WTC11 (cell line): ENCODE measurements around the gene SLC25A41. TPM values are rescaled to one million over a fixed set of nuclear protein-coding genes. Genes with fewer than 3 reads are reported as not detected.

ENCODE experiments used
- ATAC-seq: fragments of 200-7000 bp; cut with Tn5 transposase; 2 replicates; pipeline ENCODE4 v1.10.0; 2021; ENCODE audit warnings: mild to moderate bottlenecking, moderate library complexity
- CTCF ChIA-PET: fragments of 300-600 bp; sonication (Branson Sonifier 250); formaldehyde crosslinking; loops from one replicate; lab custom pipeline; 2021; ENCODE audit warnings: antibody characterized with exemption; lab: Charles Lee
- POLR2A ChIA-PET: fragments of 350-600 bp; sonication (Branson Sonifier 250); formaldehyde crosslinking; loops from one replicate; lab custom pipeline; 2021; ENCODE audit warnings: antibody characterized with exemption; lab: Charles Lee
- DNase-seq: peaks from one replicate; pipeline ENCODE4 v3.0.0; 2021; ENCODE audit warnings: low spot score
- H3K27ac Mint-ChIP-seq: 2 replicates; pipeline ENCODE4 v1.8.0; 2021; ENCODE audit warnings: mixed read lengths
- H3K27me3 Mint-ChIP-seq: 2 replicates; pipeline ENCODE4 v1.8.0; 2021; ENCODE audit warnings: low read depth, mild to moderate bottlenecking, moderate library complexity, mixed read lengths
- H3K36me3 Mint-ChIP-seq: 2 replicates; pipeline ENCODE4 v1.8.0; 2021; ENCODE audit warnings: mixed read lengths
- H3K4me1 Mint-ChIP-seq: 2 replicates; pipeline ENCODE4 v1.8.0; 2022; ENCODE audit warnings: mixed read lengths
- H3K4me3 Mint-ChIP-seq: 2 replicates; pipeline ENCODE4 v1.8.0; 2021; ENCODE audit warnings: mild to moderate bottlenecking, moderate library complexity, mixed read lengths
- H3K9me3 Mint-ChIP-seq: 2 replicates; pipeline ENCODE4 v1.8.0; 2021; ENCODE audit warnings: mixed read lengths
- AR ChIP-seq: fragments of 250-450 bp; sonication (Bioruptor Pico); IDR thresholded peaks from 2 replicates; pipeline ENCODE4 v1.9.0; 2021; ENCODE audit warnings: mild to moderate bottlenecking
- E2F5 ChIP-seq: sonication (generic); formaldehyde crosslinking; IDR thresholded peaks from 2 replicates; pipeline ENCODE4 v1.8.1; 2022; ENCODE audit warnings: mild to moderate bottlenecking, moderate library complexity, missing genetic modification reagents
- ETV6 ChIP-seq: sonication (generic); formaldehyde crosslinking; IDR thresholded peaks from 2 replicates; pipeline ENCODE4 v1.8.1; 2022; ENCODE audit warnings: mild to moderate bottlenecking, missing genetic modification reagents
- GABPB1 ChIP-seq: sonication (generic); formaldehyde crosslinking; IDR thresholded peaks from 2 replicates; pipeline ENCODE4 v1.8.1; 2023; ENCODE audit warnings: mild to moderate bottlenecking, missing genetic modification reagents
- IRF2 ChIP-seq: sonication (generic); formaldehyde crosslinking; IDR thresholded peaks from 2 replicates; pipeline ENCODE4 v1.8.0; 2022; ENCODE audit warnings: low read depth, missing genetic modification reagents, borderline replicate concordance
- JAZF1 ChIP-seq: fragments of 250-450 bp; sonication (Bioruptor Pico); IDR thresholded peaks from 2 replicates; pipeline ENCODE4 v1.9.0; 2021; ENCODE audit warnings: moderate library complexity, mild to moderate bottlenecking, inconsistent platforms
- MXD4 ChIP-seq: fragments of 250-450 bp; sonication (Bioruptor Pico); IDR thresholded peaks from 2 replicates; pipeline ENCODE4 v1.8.0; 2021; ENCODE audit warnings: mild to moderate bottlenecking, moderate library complexity, borderline replicate concordance
- NR1H2 ChIP-seq: sonication (generic); formaldehyde crosslinking; IDR thresholded peaks from 2 replicates; pipeline ENCODE4 v1.9.0; 2021; ENCODE audit warnings: mild to moderate bottlenecking, moderate library complexity, missing genetic modification reagents
- NR2C2 ChIP-seq: sonication (generic); formaldehyde crosslinking; IDR thresholded peaks from 2 replicates; pipeline ENCODE4 v1.8.0; 2022; ENCODE audit warnings: mild to moderate bottlenecking, missing genetic modification reagents
- SOX15 ChIP-seq: fragments of 250-450 bp; sonication (Bioruptor Pico); IDR thresholded peaks from 2 replicates; pipeline ENCODE4 v1.9.0; 2021; ENCODE audit warnings: mild to moderate bottlenecking
- TP53 ChIP-seq: sonication (generic); formaldehyde crosslinking; IDR thresholded peaks from 2 replicates; pipeline ENCODE4 v1.8.1; 2023; ENCODE audit warnings: mild to moderate bottlenecking, missing genetic modification reagents
- ZNF396 ChIP-seq: fragments of 250-450 bp; sonication (Bioruptor Pico); IDR thresholded peaks from 2 replicates; pipeline ENCODE4 v1.8.0; 2021; ENCODE audit warnings: mild to moderate bottlenecking, moderate library complexity, borderline replicate concordance
- ZNF671 ChIP-seq: fragments of 250-450 bp; sonication (Bioruptor Pico); IDR thresholded peaks from 2 replicates; pipeline ENCODE4 v1.8.0; 2021; ENCODE audit warnings: mild to moderate bottlenecking
- microRNA-seq: library from miRNA; unstranded; fragments of <30 nt; microRNA quantifications from one replicate; pipeline ENCODE4 v1.2.0, GENCODE V29; 2022; ENCODE audit warnings: borderline number of aligned reads
- total RNA-seq: library from RNA; stranded (reverse); gene quantifications from 3 replicates; pipeline ENCODE4 v1.2.3, GENCODE V29; 2021
- TF ChIP-seq, protein P1 (sequence below): sonication (generic); formaldehyde crosslinking; IDR thresholded peaks from 2 replicates; pipeline ENCODE4 v1.8.0; 2023; ENCODE audit warnings: mild to moderate bottlenecking, missing genetic modification reagents

SLC25A41 gene
- total RNA-seq, 1 experiment from 2014 or later = 0.35 TPM

DNA sequence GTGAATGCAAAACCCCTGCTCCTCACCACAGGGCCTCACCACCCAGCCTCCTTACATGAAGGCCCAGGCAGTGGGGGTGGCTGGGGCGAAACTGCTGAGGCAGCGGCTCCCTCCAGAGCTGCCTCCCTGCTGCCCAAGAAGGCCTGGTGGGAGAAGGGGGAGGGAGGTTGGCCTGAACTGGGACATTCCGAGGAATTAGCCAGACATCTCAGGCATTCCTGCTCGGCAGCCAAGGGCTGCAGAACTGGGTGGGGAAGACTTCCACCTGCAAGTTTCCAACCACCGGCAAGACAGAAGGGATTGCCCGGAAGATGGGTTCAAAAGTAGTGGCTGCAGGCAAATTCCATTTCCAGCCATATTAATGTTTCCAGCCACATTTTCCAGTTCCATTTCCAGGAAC is 55.5 kb downstream of the SLC25A41 start:
- no peak overlapping the region for H3K4me3 Mint-ChIP-seq

DNA sequence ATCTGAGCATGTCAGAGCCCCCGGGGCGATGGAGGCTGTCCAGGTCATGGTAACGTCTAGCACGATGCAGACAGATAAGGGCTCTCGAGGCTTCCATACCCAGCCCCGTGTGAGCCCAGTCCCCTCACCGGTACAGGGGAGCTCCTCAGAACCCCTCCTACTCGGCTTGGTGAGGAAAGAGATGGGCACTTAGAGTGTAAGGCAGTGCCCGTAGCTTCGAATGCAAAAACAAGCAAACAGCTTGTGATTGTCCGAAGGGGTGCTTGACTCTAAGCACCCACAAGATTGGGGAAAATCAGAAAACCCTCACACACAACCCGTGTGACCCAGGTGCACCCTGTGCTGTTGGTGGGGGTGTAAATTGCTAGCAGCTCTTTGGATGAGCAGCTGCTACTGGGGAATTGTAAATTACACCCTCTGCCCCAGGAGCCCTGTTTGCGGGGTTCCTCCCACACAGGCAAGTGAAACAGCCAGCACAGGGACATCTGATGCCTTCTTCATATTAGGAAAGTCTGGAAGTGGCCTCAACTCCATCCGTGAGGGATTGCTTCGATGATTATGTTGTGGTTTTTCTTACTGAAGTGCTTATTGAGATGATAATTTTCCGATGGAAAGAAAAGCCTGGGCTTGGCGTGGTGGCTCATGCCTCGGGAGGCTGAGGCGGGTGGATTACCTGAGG is 56.9 kb downstream of the SLC25A41 start:
- Mint-ChIP-seq H3K36me3 (peaks cover 26% of the 10 kb centered on the region), H3K4me1 (peaks cover 17% of the 10 kb centered on the region), H3K27me3 (no peaks in the 10 kb centered on the region), H3K4me3 (no peak overlapping the region), H3K9me3 (peaks cover 5% of the 10 kb centered on the region; the same call in 1 of the 2 replicates), H3K27ac (0 out of 2 replicates have a peak overlapping the region, but pooled peaks have one; percentile 27)
- CTCF ChIA-PET = no interaction called here
- POLR2A ChIA-PET = interaction anchor here (1.6 kb wide), 1 partner anchor 17 kb away, joined by 4 read pairs; the partner anchor contains the start of gene GTF2F1
- no peak for ATAC-seq
- DNase-seq = no peak
- TF ChIP-seq E2F5 (CRISPR knock-in tag) = no peak
- no peak for TF ChIP-seq SOX15 (CRISPR knock-in tag)
- TF ChIP-seq, protein P1, sequence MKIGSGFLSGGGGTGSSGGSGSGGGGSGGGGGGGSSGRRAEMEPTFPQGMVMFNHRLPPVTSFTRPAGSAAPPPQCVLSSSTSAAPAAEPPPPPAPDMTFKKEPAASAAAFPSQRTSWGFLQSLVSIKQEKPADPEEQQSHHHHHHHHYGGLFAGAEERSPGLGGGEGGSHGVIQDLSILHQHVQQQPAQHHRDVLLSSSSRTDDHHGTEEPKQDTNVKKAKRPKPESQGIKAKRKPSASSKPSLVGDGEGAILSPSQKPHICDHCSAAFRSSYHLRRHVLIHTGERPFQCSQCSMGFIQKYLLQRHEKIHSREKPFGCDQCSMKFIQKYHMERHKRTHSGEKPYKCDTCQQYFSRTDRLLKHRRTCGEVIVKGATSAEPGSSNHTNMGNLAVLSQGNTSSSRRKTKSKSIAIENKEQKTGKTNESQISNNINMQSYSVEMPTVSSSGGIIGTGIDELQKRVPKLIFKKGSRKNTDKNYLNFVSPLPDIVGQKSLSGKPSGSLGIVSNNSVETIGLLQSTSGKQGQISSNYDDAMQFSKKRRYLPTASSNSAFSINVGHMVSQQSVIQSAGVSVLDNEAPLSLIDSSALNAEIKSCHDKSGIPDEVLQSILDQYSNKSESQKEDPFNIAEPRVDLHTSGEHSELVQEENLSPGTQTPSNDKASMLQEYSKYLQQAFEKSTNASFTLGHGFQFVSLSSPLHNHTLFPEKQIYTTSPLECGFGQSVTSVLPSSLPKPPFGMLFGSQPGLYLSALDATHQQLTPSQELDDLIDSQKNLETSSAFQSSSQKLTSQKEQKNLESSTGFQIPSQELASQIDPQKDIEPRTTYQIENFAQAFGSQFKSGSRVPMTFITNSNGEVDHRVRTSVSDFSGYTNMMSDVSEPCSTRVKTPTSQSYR (CRISPR knock-in tag) = no peak
- TF ChIP-seq MXD4 (CRISPR knock-in tag) = no peak
- TF ChIP-seq NR2C2 (CRISPR knock-in tag) = no peak
- no peak for TF ChIP-seq ZNF396 (CRISPR knock-in tag)
- TF ChIP-seq TP53 (CRISPR knock-in tag) = no peak
- no peak for TF ChIP-seq IRF2
- TF ChIP-seq JAZF1 (CRISPR knock-in tag) = no peak
- TF ChIP-seq NR1H2 = no peak
- TF ChIP-seq AR = no peak
- TF ChIP-seq GABPB1 = no peak

More for the DNA sequence above, 55.5 kb downstream of the SLC25A41 start:
- ATAC-seq = no peak
- no peak overlapping the region for H3K27ac Mint-ChIP-seq
- POLR2A ChIA-PET = interaction anchor here (0.6 to 1.6 kb wide), 4 partner anchors 15 to 132 kb away, joined by 3 to 4 read pairs (median 4); partner anchors contain the start of gene GTF2F1
- H3K36me3 Mint-ChIP-seq = peaks cover 32% of the 10 kb centered on the region
- peaks cover 13% of the 10 kb centered on the region for H3K4me1 Mint-ChIP-seq
- CTCF ChIA-PET = interaction anchor here (0.7 kb wide), 1 partner anchor 37 kb away, joined by 3 read pairs; no protein-coding TSS in a partner anchor
- no peak for DNase-seq
- TF ChIP-seq ETV6 (CRISPR knock-in tag) (no peak), ZNF671 (CRISPR knock-in tag) (no peak)
- TF ChIP-seq, all 79 proteins: peak for 0
- no peaks in the 10 kb centered on the region for H3K27me3 Mint-ChIP-seq
- H3K9me3 Mint-ChIP-seq = peaks cover 5% of the 10 kb centered on the region; the same call in 1 of the 2 replicates

Small RNAs within 50 kb of the gene (microRNA-seq; reads per million reads assigned to microRNA genes)
- gene MIR3940 = 15.0 reads per million, percentile 35 among the genes with 10 or more reads in this experiment
- 2.8 reads per million for gene MIR6790
- gene MIR6885 = not detected

Other genes starting within 250 kb of the SLC25A41 start
- 49.9 to 58.2 TPM (median 50.2 TPM) in 3 replicates for gene MLLT1, start 153.8 kb downstream of the SLC25A41 start, total RNA-seq
- gene ACER1, start 100.2 kb downstream of the SLC25A41 start, total RNA-seq = not detected in 3 replicates
- 86.2 to 95.8 TPM (median 91.9 TPM) in 3 replicates for gene CLPP, start 72.2 kb downstream of the SLC25A41 start, total RNA-seq
- gene ALKBH7, start 61.0 kb downstream of the SLC25A41 start, total RNA-seq = 96.4 to 119 TPM (median 114 TPM) in 3 replicates
- 1.9 to 3.5 TPM (median 2.9 TPM) in 3 replicates for gene PSPN, start 57.8 kb downstream of the SLC25A41 start, total RNA-seq
- 61.5 to 62.9 TPM (median 62.4 TPM) in 3 replicates for gene GTF2F1, start 40.6 kb downstream of the SLC25A41 start, total RNA-seq
- 528 to 572 TPM (median 549 TPM) in 3 replicates for gene KHSRP, start 9.0 kb downstream of the SLC25A41 start, total RNA-seq
- 63.6 to 69.1 TPM (median 63.7 TPM) in 3 replicates for gene SLC25A23, start 26.0 kb upstream of the SLC25A41 start, total RNA-seq
- 29.9 to 36.5 TPM (median 32.2 TPM) in 3 replicates for gene CRB3, start 30.5 kb upstream of the SLC25A41 start, total RNA-seq
- 4.3 to 6.3 TPM (median 6.1 TPM) in 3 replicates for gene DENND1C, start 48.0 kb upstream of the SLC25A41 start, total RNA-seq
- 18.5 to 33.1 TPM (median 30.2 TPM) in 3 replicates for gene TUBB4A, start 68.5 kb upstream of the SLC25A41 start, total RNA-seq
- 2.6 to 2.9 TPM (median 2.7 TPM) in 3 replicates for gene TNFSF9, start 97.3 kb upstream of the SLC25A41 start, total RNA-seq
- 1.7 to 2.1 TPM (median 1.7 TPM) in 3 replicates for gene CD70, start 157.4 kb upstream of the SLC25A41 start, total RNA-seq
- gene TNFSF14, start 236.4 kb upstream of the SLC25A41 start, total RNA-seq = 0.13 to 0.27 TPM (median 0.27 TPM) in 3 replicates